HG03565 (cell line): Measurements from ENCODE around the gene KISS1.
"Not testable (repeated sequence)": the region's sequence is repeated elsewhere in the genome, so short reads cannot be mapped to it uniquely, and the experiment has no call there.

Experiments
- ATAC-seq: cut with Tn5 transposase; IDR thresholded peaks from one replicate; pipeline ENCODE4 v1.9.1; 2021; ENCODE audit warnings: mild to moderate bottlenecking, moderate library complexity; ENCODE audit not compliant: unreplicated experiment

KISS1 gene

GRCh38 chr1:204196068-204196795 is at the start of gene KISS1:
Gene KISS1 (minus strand): TSS chr1:204196491. CDS start chr1:204192876, 3,615 bp downstream.
- no peak for ATAC-seq

GRCh38 chr1:204242920-204243319 is 46.6 kb upstream of the KISS1 start:
- no peak for ATAC-seq

- ATAC-seq = no peak
These were observed 45.6 kb upstream of the KISS1 start for GRCh38 chr1:204241914-204242313.

- ATAC-seq = no peak
These were observed 44.8 kb upstream of the KISS1 start for GRCh38 chr1:204241050-204241449.

GRCh38 chr1:204240233-204240632 is 43.9 kb upstream of the KISS1 start:
- no peak for ATAC-seq

- ATAC-seq = not testable (repeated sequence)
These were observed 43.1 kb upstream of the KISS1 start for GRCh38 chr1:204239401-204239800.

- not testable (repeated sequence) for ATAC-seq
These were observed 42.2 kb upstream of the KISS1 start for GRCh38 chr1:204238520-204238919.

GRCh38 chr1:204237515-204237914 is 41.2 kb upstream of the KISS1 start:
- ATAC-seq = not testable (repeated sequence)

- ATAC-seq = no peak
These were observed 36.2 kb upstream of the KISS1 start for GRCh38 chr1:204232526-204232925.

- ATAC-seq = no peak
These were observed 33.9 kb upstream of the KISS1 start for GRCh38 chr1:204230211-204230610.

- ATAC-seq = no peak
These were observed 32.6 kb upstream of the KISS1 start for GRCh38 chr1:204228896-204229295.

- ATAC-seq = no peak
These were observed 31.9 kb upstream of the KISS1 start for GRCh38 chr1:204227996-204228785.

GRCh38 chr1:204227351-204227750 is 31.1 kb upstream of the KISS1 start:
- no peak for ATAC-seq

GRCh38 chr1:204225841-204226735 is 29.8 kb upstream of the KISS1 start:
- ATAC-seq = no peak

GRCh38 chr1:204224655-204225054 is 28.4 kb upstream of the KISS1 start:
- ATAC-seq = no peak

GRCh38 chr1:204223129-204223860 is 27.0 kb upstream of the KISS1 start:
- ATAC-seq = no peak

GRCh38 chr1:204222764-204223055 is 26.4 kb upstream of the KISS1 start:
- ATAC-seq = no peak

GRCh38 chr1:204222006-204222763 is 25.9 kb upstream of the KISS1 start:
- ATAC-seq = no peak

- ATAC-seq = no peak
These were observed 25.0 kb upstream of the KISS1 start for GRCh38 chr1:204221271-204221670.
